Prostate gland (tissue), 2 donors: ENCODE results near the gene CAND2.

ENCODE experiments used
- POLR2A ChIP-seq: fragments of 450-650 bp; IDR thresholded peaks from one replicate; pipeline ENCODE4 v1.6.1; 2016; ENCODE audit warnings: antibody characterized with exemption, mild to moderate bottlenecking
- POLR2AphosphoS5 ChIP-seq: sonication (generic); formaldehyde crosslinking; IDR thresholded peaks from one replicate; pipeline ENCODE4 v1.6.1; 2017; ENCODE audit warnings: antibody characterized with exemption
- TF ChIP-seq, protein P1 (sequence below), 4 experiments: fragments of 200-600 bp in 2 of 4; fragments of 450-650 bp in 2 of 4; sonication (generic) in 2 of 4; IDR thresholded peaks; 1 replicate in 3 of 4; 2 replicates in 1 of 4; pipeline ENCODE4 v1.5.1; 2016 to 2019; ENCODE audit warnings: antibody characterized with exemption in 4 of 4, mild to moderate bottlenecking in 2 of 4, moderate library complexity in 2 of 4

DNA sequence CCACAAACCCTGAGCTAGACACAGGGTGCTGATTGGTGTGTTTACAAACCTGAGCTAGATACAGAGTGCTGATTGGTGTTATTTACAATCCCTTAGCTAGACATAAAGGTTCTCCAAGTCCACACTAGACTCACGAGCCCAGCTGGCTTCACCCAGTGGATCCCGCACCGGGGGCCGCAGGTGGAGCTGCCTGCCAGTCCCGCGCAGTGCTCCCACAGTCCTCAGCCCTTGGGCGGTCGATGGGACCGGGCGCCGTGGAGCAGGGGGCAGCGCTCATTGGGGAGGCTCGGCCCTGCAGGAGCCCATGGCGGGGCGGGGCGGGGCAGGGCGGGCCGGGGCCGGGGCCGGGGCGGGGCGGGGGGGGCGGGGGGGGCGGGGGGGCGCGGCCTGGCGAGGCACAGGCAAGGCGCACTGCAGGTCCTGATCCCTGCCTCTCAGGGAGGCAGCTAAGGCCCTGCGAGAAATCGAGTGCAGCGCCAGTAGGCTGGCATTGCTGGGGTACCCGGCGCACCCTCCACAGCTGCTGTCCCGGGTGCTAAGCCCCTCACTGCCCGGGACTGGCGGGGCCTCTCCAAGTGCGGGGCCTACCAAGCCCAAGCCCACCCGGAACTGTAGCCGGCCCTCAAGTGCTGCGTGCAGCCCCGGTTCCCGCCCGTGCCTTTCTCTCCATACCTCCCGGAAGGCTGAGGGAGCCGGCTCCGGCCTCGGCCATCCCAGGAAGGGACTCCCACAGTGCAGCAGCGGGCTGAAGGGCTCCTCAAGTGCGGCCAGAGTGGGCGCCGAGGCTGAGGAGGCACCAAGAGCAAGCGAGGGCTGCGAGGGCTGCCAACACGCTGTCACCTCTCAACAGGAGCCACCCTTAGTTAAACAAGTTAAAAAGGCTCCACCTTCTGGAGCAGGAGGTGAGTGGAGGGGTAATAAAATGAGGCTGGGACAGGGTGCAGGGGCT, 27.6 kb upstream of the CAND2 start:
- TF ChIP-seq, protein P1, sequence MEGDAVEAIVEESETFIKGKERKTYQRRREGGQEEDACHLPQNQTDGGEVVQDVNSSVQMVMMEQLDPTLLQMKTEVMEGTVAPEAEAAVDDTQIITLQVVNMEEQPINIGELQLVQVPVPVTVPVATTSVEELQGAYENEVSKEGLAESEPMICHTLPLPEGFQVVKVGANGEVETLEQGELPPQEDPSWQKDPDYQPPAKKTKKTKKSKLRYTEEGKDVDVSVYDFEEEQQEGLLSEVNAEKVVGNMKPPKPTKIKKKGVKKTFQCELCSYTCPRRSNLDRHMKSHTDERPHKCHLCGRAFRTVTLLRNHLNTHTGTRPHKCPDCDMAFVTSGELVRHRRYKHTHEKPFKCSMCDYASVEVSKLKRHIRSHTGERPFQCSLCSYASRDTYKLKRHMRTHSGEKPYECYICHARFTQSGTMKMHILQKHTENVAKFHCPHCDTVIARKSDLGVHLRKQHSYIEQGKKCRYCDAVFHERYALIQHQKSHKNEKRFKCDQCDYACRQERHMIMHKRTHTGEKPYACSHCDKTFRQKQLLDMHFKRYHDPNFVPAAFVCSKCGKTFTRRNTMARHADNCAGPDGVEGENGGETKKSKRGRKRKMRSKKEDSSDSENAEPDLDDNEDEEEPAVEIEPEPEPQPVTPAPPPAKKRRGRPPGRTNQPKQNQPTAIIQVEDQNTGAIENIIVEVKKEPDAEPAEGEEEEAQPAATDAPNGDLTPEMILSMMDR (IDR thresholded peaks at IDR 0.05): no peak
- no peak for TF ChIP-seq POLR2A
- TF ChIP-seq POLR2AphosphoS5: no peak
